ENCODE results near the gene ULBP2.
"Not testable (repeated sequence)": the region's sequence is repeated elsewhere in the genome, so short reads cannot be mapped to it uniquely, and the experiment has no call there.

The ULBP2 gene

DNA sequence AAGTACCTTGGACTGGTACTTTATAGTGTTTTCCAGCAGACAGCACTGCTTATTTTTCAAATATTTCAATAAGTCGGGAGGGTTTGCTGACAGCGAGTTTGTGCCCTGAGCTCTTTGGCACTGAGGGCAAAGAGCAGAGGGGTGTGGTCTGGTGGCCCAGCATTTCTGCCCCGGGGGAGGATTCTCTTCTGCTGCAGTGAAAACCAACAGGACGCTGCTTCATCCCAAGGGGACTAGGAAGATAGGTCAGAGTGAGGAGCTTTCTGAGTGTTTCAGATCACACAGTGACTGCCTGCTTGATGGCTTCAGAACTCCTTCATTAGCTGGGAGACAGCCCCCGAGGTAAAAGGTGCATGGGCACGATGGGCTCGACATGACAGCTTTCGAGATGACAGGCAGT lies 8.6 kb downstream of the ULBP2 start:
- DNase-seq (no peak), ATAC-seq (no peak)

DNA sequence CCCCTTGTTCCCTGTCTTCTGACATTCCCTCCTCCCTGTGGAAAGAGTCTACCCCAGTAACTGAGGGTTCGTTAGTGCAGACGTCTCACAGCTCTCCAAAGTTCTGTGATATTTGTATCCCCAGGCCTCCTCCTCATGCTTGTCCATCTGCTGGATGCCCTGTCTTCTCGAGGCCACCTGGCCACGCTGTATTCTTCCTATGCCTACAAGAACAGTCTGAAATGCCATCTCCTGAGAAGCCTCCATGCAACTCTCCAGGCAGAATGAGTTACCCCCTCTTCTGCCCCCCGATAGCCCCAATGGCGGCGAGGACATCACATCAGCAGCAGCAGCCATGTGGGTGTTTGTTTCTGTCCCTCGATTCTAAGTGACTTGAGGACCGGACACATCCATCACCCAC lies 9.3 kb downstream of the ULBP2 start:
- DNase-seq: no peak
- ATAC-seq: no peak

DNA sequence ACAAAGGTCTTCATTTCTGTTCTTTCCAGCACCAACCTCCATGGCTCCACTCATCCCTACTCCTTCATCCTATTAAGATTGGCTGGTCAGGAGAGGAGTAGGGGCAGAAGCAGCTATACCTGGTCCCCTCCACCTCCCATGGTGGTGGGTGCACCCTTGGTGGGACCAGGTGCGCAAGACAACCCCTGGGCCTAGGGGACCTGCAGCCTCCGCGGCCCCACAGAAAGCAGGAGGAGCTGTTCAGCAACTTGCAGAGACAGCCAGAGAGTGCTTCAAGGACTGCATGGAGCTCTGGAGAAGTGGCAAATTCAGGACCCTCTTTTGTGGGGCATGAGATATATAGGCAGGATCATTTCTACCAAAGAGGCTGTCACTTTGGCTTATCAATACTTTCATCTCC lies 9.8 kb downstream of the ULBP2 start:
- DNase-seq: no peak
- no peak for ATAC-seq

DNA sequence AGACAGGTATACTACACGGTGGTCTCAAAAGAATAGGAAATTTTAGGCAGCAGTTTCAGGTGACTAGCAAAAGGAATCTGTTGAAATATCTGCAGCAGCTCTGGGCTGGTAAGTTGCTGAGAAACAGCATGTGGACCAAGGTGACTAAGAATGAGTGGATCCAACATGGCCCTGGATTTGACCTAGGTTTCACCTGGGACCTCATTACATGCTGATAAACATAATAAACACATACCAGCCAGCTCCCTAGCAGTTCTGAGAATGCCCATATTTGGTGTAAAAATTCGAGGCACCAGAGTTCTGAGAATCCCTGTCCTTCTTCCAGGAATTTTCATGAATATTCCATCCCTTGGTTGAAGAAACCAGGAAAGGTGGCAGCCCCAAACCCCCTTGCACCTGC lies 11.6 kb downstream of the ULBP2 start:
- not testable (repeated sequence) for ATAC-seq, DNase-seq

DNA sequence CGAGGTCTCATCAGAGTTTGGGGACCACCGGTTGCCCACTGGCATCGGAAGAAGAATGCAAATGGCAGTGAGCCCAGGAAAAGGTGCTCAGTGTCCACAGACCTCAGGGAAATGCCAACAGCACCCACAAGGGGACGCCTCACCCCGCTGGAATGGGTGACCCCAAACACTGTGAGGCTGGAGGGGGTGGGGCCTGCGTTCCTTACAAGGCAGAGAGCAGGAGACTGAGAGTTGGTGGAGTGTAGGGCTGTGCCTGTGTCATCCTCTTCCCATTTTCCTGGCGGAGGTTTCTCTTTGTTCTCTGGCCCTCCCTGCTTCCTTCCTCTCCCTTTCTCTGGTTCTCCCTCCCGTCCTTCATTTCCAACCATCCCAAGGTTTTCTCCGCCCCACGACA lies 12.1 kb downstream of the ULBP2 start:
- DNase-seq: not testable (repeated sequence)
- peak; percentile 87 for ATAC-seq

DNA sequence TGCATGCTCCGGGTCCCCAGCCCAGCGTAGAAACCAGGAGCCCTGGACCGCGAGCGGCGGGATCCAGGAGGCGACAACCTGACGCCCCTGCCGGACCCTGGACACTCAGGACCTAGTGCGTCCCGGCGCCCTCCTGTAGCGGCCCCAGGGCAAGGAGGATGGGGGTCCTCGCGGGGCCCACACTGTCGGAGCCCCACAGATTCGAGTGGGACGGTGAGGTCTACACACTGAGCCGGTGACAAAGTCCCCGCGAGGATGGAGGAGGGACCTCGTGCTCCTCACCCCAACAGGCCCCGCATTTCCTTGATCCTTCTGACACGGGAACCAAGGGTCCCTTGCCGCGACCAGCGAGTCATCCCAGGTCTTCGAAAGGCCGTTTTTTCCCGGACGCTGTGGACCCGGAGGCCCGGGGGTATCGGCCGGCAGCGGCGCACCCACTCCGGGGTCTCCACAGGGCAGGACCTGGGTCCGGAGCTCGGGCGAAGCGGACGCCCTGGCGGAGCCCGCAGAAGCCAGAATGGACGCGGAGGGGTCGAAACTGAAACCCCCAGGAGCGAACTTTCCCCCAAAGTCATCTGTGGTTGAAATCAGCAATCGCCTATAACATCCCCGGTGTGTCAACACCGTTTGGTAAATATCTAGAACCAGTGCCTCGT lies 12.6 kb downstream of the ULBP2 start:
- not testable (repeated sequence) for ATAC-seq, DNase-seq

DNA sequence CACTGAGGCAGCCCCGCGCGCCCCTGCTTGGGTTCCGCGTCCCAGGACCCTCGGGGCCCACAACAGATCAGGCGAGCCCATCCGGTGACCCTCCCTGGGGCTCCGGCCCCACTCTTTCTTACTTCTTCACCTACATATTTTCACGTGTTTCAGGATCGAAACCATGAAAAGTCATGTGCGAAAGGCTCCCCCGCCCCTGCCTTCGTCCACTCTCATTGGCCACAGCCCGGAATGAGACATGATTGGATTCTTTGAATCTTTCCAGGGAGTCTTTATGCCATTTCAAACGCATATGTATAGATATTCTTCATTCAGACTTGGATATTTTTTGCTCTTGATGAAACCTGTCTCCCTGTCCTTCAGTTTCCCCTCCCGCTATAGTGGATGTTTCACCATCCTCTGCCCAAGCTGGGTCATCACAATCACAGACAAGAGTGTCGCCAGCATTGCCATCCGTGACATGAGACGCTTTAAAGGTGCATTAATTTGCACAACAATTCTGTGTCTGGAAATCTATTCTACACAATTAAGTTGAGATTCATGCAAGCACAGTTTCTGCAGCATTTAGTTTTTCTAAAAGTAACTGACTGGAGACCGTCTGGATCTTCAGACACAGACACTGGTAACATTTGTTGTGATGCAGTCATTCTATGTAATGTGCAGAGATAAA lies 13.3 kb downstream of the ULBP2 start:
- not testable (repeated sequence) for ATAC-seq, DNase-seq

DNA sequence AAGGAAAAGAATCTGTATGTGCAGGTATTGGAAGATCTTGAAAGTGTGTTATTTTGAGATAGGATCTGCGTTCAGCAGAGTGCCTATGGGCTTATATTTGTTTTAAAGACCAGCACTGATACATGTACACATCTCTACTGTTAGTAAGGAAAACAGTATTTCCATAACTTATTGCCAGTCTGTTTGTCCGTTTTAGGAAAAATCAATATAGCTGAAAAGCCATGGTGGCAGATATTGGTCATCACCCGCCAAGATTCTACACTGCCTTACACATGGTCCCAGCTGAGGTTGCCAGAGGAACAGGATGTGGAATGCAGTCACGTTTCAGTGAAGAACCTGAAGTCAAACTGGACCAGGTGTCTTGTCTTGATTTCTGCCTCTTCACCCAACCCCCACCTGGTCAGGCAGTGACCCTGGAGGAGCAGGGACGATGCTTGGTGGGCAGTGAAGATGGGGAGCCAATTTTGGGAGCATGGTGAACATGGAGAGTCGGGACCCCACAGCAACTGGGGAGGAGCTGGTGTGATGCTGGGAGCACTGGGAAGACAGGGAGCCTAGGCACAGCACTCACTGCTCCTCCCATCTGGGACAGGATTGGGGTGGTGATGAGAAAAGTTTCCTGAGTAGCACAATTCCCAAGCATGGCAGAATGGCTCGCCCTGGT lies 14.0 kb downstream of the ULBP2 start:
- DNase-seq, ATAC-seq: not testable (repeated sequence)

DNA sequence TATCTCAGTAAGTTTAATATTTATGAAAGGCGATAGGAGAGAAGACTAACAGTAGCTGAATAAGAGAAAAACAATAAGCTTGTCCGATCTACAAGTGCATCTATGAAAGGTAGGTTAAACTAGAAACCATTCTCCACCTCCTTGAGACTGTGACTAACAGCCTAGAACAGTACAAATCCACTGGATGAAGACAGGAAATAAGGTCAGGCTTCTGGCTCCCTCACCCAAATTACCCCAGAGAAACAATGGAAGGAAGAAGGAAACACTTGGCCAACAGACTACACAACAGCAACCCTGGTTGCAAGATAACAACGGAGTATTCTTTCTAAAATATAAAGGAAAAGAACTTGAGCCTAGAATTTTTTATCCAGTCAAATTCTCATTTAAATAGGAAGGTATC lies 16.3 kb downstream of the ULBP2 start:
- ATAC-seq, DNase-seq: not testable (repeated sequence)

DNA sequence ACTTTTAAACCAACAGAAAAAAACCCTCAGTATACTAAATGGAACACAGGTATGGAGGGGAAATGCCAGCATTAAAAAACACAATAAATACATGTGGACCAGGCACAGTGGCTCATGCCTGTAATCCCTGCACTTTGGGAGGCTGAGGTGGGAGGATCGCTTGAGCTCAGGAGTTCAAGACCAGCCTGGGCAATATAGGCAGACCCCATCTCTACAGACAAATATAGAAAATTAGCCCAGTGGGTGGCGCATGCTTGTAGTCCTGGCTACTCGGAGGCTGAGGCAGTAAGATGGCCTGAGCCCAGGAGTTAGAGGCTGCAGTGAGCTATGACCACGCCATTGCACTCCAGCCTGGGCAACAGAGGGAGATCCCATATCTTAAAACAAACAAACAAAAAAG lies 18.0 kb downstream of the ULBP2 start:
- not testable (repeated sequence) for ATAC-seq, DNase-seq

DNA sequence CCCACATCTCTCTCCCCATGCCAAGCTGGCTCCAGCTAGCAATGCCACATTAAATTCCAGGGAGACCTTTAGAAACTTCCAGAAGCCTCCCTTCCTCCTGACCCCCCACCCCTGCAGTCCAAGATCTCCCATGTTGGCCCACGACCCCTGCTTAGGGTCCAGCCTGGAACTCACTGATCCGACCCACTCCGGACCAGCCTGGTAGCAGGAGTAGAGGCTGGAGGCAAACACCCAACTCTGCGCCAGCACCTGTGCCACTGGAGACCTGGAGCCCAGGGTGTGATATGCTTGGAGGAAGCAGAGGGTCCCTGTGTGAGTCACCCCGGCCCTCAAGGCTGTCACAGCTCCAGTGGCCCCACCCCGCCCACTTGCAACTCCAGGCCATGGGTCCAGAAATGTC lies 18.7 kb downstream of the ULBP2 start:
- DNase-seq (no peak), ATAC-seq (no peak)

DNA sequence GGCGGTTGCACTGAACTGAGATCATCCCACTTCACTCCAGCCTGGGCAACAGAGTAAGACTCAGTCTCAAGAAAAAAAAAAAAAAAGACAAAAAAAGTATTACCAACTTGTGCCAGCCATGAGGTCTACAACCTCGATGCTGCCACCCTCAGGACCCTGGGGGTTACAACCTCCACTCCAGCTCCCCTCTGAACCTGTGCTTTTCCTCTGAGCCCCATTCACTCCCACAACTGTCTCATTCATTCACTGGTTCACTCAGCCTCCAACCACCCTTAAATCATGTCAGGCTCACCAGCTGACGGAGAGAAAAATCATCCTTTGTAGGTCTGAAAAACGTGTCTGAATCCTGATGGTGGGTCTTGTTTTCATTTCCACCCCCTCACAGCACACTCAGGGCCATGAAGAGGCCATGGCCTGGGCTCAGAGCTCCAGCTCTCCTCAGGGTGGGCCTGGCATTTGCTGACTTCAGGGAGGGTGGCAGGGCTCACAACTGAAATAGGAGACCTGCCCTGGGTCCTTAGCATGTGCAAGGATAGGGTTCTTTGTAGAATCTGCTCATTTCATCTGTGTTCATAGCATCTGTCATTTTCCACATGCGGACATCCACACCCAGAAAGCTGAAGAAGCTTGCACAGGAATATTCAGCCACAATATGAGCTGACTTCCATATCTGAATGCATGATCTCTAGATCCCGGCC lies 20.1 kb downstream of the ULBP2 start:
- DNase-seq (peak; percentile 49), ATAC-seq (peak; percentile 8)

DNA sequence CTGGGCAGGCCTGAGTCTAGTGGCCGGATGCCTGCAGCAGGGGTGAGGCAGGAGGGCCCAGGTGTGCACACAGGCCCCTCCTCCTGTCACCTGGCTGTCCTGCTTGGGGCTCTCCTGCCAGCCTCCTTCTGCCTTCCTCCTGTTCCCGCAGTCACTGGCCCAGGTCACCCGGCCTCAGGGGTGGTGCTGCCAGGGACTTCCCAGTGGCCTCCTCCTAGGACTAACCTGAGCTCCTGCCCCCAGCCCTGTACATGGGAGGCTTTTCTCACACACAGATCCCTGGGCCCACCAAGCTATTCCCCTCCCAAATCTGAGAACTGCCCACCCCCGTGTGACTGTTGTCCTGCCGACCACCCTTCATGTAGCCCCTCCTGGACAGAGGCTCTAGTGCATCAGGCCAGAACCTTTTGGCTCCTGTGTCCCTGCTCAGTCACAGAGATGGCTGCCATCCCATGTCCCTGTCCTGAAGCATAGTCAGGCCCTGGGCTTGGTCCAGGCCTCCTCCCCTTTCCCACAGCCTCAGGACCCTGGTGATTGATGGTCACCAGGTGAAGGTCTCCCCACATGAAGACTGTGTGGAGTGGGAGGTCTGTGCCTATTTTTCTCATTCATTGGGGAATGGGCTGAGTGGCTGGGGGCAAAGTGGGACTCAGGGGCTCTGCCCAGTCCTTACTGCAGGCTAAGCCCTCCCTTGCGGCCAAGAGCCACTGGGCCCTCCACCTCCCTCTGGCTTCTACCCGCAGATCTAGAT lies 20.8 kb downstream of the ULBP2 start:
- no peak for DNase-seq

DNA sequence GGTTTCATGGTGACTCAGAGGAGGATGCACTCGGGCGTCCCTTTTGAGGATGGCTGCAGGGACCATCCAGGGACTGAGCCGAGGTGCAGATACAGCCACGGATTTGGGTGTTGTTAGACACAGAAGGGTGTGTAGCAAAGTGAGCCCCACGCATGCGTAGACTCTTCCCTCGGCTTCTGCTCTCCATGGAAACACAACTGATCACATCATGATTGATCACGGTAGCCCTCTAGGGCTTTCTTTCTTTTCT lies 21.3 kb downstream of the ULBP2 start:
- ATAC-seq (peak; percentile 2), DNase-seq (peak; percentile 56)

More for the DNA sequence above, 20.8 kb downstream of the ULBP2 start:
- peak; percentile 8 for ATAC-seq

DNA sequence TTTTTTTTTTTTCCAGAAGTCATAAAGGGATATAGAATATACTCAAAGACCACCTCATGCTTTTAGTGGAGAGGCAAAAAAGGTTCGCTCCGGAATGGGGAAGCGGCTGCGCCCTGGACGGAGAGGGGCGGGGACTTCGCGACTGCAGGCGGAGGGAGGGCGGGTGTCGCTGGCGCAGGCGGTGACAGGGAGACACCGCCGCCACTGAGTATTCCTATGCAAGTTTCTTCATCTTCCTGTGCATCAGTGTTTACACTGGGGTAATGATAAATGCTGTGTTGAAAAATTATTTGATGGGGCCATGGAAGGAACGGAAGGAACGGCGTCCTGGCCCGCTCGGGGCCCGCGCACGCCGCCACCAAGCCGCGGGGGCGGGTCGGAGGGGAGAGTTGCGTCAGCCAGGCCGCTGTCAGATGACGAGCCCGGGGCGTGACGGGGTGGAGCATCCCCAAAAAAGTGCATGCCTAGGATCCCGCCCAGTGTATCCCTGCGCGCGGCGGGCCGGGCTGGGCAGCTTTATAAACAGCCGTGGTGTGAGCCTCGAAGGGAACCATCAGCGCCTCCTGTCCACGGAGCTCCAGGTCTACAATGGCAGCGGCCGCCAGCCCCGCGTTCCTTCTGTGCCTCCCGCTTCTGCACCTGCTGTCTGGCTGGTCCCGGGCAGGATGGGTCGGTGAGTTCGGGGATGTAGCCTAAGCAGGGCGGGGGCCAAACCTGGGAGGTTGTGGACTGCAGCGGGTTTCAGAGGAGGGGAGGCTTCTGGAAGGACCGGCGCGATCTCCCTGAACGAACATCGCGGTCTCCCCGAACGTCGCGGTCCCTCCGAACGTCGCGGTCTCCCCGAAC lies 21.9 kb downstream of the ULBP2 start, which contains the start of gene ULBP1:
TSS of gene ULBP1 (plus strand) at position 482 of the 846 bp plus-strand sequence. CDS start at position 589, 107 bp downstream.
- DNase-seq (peak; percentile 90), ATAC-seq (peak; percentile 79)

DNA sequence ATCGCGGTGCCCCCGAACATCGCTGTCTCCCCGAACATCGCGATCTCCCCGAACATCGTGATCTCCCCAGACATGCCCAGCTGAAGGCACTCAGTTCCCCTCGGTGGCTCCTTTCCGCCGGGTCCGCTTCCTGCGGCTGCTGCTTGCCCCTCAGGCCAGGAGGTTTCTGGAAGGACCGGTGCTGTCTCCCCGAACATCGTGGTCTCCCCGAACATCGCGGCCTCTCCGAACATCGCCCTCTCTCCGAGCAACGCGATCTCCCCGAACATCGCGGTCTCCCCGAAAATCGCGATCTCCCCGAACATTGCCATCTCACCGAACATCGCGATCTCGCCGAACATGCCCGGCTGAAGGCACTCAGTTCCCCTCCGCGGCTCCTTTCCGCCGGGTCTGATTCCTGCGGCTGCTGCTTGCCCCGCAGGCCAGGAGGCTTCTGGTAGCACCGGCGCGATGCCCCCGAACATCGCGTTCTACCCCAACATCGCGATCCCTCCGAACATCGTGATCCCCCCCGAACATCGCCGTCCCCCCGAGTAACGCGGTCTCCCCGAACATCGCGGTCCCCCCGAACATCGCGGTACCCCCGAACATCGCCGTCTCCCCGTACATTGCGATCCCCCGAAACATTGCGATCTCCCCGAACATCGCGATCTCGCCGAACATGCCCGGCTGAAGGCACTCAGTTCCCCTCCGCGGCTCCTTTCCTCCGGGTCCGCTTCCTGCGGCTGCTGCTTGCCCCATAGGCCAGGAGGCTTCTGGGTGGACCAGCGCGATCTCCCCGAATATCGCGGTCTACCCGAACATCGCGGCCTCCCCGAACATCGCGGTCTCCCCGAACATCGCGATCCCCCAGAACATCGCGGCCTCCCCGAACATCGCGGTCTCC lies 22.7 kb downstream of the ULBP2 start:
- DNase-seq (peak; percentile 37), ATAC-seq (no peak)

DNA sequence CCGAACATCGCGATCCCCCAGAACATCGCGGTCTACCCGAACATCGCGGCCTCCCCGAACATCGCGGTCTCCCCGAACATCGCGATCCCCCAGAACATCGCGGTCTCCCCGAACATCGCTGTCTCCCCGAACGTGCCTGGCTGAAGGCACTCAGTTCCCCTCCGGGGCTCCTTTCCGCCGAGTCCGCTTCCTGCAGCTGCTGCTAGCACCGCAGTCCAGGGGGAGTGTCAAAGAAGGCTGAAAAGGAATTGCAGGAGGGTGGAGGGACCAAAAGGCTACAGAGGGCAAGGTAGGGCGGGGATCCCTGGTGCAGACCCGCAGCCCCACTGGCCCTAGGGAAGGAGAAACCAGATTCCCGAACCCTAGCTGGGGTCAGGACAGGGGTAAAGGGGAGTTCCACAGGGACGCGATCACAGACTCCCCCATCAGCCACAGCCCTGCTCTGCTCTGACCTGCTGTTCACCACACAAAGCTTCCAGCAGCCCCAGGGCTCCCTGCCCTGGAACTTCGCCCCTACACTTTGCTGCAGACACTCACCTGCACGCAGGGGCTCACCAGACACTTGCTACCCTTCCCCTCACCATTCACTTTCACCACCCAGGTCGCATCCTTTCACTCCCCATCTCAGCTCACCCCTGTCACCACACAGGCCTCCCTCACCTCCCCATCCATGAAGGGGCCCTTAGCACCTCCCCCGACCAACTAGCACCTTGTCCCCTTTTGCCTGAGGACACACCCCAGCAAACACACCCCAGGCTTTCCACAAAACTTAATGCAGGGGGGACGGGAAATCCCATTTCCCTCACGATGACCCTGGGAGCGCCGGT lies 23.6 kb downstream of the ULBP2 start:
- no peak for ATAC-seq
- peak; percentile 39 for DNase-seq

DNA sequence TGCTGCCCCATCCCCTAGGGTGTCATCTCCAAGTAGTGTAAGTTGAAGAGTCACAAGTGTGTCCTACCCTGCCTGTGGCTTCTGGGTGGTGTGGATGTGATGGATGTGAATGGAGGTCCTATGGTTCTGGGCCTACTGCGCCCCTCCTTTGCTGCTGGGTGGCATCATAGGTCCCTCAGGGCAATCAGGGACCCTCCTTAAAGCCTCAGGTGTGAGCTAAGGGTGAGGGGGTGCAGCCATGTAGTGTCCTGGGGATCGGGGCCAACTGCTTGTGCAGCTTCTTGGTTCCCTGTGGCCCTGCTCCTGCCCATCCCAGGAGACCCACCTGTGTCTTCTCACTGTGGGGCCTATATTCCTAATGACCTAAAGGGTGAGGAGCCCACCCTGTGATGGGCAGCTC lies 24.5 kb downstream of the ULBP2 start:
- not testable (repeated sequence) for ATAC-seq, DNase-seq

DNA sequence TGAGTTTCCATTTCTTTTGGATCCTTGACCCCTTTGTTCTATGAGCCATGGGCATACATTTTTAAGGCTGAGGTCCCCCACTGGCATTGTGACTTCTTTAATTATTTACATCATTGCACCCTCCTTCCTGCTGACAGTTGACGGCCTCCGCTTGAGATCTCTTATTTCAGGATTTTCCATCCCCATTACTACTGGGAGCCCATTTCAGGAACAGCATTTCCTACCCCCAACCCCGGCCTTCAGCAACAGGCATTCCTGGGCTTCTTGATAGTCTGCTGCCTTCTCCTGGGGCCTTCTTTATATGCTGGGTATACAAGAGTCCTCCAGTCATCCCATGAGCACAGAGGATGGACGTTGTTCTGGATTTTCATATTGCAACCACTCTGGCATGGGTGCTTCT lies 25.8 kb downstream of the ULBP2 start:
- no peak for ATAC-seq

More for the DNA sequence above, 25.8 kb downstream of the ULBP2 start:
- no peak for DNase-seq

Data from stimulated activated naive CD8-positive, alpha-beta T cell treated with anti-CD3 and anti-CD28 coated beads, Interleukin-15, Interleukin-2, amounts not matched to agents 100 U/mL and 50 U/mL, for 24 hours (primary cell).